ENCODE data around the gene GMNC. TPM values are rescaled to one million over a fixed set of nuclear protein-coding genes. Genes with fewer than 3 reads are reported as not detected.

Gene GMNC
- total and polyA plus RNA-seq, 4 donors, result 1.7 to 2.6 (median 2.4) TPM

DNA sequence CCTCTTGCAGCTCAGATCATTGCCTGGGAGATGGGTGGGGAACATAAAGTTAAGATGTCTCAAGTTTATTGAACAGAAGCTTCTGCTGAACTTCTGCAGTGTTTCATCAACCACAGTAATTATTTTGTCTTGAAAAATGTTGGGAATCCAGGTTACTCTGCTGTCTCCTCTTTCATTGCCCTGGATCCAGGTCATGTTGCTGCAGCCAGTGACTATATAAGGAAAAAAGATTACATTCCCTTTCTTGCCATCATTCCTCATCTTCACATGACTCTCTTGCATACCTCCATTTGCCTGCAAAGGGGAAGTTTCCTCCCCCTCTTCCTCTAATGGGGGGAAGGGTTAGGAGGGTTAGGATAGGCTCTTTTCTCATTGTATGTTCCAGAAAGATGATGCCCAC, 15.1 kb downstream of the GMNC start:
- H3K9ac ChIP-seq (ENCODE audit: low read depth in 1 of 2, low read length in 2 of 2), result no peak overlapping the region
- TF ChIP-seq YY1 (IDR thresholded peaks at IDR 0.05), result no peak
- no peak for TF ChIP-seq RXRA (IDR thresholded peaks at IDR 0.05)
- no peak for TF ChIP-seq JUND (IDR thresholded peaks at IDR 0.05)
- no peak for TF ChIP-seq SP1 (IDR thresholded peaks at IDR 0.05)
- H3K9me3 ChIP-seq (ENCODE audit: control insufficient read depth in 4 of 4, low read length in 3 of 4), result no peaks in the 10 kb centered on the region
- no peaks in the 10 kb centered on the region for H3K27me3 ChIP-seq (ENCODE audit: control insufficient read depth in 4 of 4, insufficient read depth in 4 of 4, low read length in 3 of 4)
- no peaks in the 10 kb centered on the region for H3K36me3 ChIP-seq (ENCODE audit: control insufficient read depth in 4 of 4, insufficient read depth in 3 of 4, low read depth in 1 of 4, low read length in 3 of 4)
- H3K4me3 ChIP-seq (ENCODE audit: low read depth in 1 of 3, low read length in 3 of 3), result no peak overlapping the region
- H3K27ac ChIP-seq (ENCODE audit: low read depth in 1 of 2, low read length in 2 of 2), result no peak overlapping the region
- no peak for DNase-seq (ENCODE audit: low spot score)
- no peaks in the 10 kb centered on the region for H3K4me1 ChIP-seq (ENCODE audit: control insufficient read depth in 4 of 4, insufficient read depth in 4 of 4, low read length in 3 of 4)

DNA sequence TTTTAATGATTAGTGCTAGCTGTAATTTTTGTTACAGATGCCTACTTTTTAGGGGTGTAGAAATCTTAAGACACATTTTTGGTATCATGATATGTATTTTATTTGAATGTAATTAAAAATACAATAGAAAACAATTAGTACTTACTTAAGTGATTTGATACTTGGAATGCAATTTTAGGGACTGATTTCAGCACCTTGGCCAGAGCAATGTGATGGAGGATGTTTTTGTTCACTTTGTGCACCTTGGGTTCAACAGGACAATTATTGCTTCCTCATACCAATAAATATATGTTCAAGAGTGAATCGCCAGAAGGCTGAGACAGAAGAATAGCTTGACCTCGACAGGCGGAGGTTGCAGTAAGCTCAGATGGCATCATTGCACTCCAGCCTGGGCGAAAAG, 22.3 kb downstream of the GMNC start:
- 54% methylated on average over 4 of the region's 4 CpGs for WGBS
- H3K9ac ChIP-seq (ENCODE audit: low read depth in 1 of 2, low read length in 2 of 2), result no peak overlapping the region
- no peak overlapping the region for H3K27ac ChIP-seq (ENCODE audit: low read depth in 1 of 2, low read length in 2 of 2)
- no peaks in the 10 kb centered on the region for H3K27me3 ChIP-seq (ENCODE audit: control insufficient read depth in 4 of 4, insufficient read depth in 4 of 4, low read length in 3 of 4)
- TF ChIP-seq, protein P1, sequence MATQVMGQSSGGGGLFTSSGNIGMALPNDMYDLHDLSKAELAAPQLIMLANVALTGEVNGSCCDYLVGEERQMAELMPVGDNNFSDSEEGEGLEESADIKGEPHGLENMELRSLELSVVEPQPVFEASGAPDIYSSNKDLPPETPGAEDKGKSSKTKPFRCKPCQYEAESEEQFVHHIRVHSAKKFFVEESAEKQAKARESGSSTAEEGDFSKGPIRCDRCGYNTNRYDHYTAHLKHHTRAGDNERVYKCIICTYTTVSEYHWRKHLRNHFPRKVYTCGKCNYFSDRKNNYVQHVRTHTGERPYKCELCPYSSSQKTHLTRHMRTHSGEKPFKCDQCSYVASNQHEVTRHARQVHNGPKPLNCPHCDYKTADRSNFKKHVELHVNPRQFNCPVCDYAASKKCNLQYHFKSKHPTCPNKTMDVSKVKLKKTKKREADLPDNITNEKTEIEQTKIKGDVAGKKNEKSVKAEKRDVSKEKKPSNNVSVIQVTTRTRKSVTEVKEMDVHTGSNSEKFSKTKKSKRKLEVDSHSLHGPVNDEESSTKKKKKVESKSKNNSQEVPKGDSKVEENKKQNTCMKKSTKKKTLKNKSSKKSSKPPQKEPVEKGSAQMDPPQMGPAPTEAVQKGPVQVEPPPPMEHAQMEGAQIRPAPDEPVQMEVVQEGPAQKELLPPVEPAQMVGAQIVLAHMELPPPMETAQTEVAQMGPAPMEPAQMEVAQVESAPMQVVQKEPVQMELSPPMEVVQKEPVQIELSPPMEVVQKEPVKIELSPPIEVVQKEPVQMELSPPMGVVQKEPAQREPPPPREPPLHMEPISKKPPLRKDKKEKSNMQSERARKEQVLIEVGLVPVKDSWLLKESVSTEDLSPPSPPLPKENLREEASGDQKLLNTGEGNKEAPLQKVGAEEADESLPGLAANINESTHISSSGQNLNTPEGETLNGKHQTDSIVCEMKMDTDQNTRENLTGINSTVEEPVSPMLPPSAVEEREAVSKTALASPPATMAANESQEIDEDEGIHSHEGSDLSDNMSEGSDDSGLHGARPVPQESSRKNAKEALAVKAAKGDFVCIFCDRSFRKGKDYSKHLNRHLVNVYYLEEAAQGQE (IDR thresholded peaks at IDR 0.05), result peak; percentile 92
- TF ChIP-seq NR2F2 (IDR thresholded peaks at IDR 0.05), result no peak
- no peak overlapping the region for H3K4me3 ChIP-seq (ENCODE audit: low read depth in 1 of 3, low read length in 3 of 3)
- DNase-seq (ENCODE audit: low spot score), result no peak
- no peaks in the 10 kb centered on the region for H3K9me3 ChIP-seq (ENCODE audit: control insufficient read depth in 4 of 4, low read length in 3 of 4)
- H3K4me1 ChIP-seq (ENCODE audit: control insufficient read depth in 4 of 4, insufficient read depth in 4 of 4, low read length in 3 of 4), result no peaks in the 10 kb centered on the region
- H3K36me3 ChIP-seq (ENCODE audit: control insufficient read depth in 4 of 4, insufficient read depth in 3 of 4, low read depth in 1 of 4, low read length in 3 of 4), result no peaks in the 10 kb centered on the region

DNA sequence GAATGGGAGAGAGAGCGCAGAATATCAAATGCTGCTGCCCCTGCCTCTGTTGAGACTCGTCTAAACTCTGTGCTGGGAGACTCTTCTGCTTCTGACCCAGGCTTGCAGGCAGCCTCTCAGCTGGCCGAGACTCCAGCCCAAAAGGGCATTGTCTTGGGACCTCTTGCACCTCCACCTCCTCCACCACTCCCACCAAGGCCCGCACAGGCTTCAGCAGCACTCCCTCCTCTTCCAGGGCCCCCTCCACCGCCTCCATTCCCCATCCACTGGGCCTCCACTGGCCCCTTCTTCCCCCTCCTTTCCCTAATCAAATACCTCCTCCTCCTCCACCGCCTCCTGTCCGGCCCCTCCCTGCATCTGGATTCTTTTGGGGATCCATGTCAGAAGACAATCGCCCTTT, 31.3 kb downstream of the GMNC start:
- no peak for TF ChIP-seq TAF1 (conservative IDR thresholded peaks at IDR 0.05)
- no peak for TF ChIP-seq NR2F2 (IDR thresholded peaks at IDR 0.05)
- no peak for TF ChIP-seq SP1 (IDR thresholded peaks at IDR 0.05)
- TF ChIP-seq RAD21 (IDR thresholded peaks at IDR 0.05), result no peak
- TF ChIP-seq, protein P2, sequence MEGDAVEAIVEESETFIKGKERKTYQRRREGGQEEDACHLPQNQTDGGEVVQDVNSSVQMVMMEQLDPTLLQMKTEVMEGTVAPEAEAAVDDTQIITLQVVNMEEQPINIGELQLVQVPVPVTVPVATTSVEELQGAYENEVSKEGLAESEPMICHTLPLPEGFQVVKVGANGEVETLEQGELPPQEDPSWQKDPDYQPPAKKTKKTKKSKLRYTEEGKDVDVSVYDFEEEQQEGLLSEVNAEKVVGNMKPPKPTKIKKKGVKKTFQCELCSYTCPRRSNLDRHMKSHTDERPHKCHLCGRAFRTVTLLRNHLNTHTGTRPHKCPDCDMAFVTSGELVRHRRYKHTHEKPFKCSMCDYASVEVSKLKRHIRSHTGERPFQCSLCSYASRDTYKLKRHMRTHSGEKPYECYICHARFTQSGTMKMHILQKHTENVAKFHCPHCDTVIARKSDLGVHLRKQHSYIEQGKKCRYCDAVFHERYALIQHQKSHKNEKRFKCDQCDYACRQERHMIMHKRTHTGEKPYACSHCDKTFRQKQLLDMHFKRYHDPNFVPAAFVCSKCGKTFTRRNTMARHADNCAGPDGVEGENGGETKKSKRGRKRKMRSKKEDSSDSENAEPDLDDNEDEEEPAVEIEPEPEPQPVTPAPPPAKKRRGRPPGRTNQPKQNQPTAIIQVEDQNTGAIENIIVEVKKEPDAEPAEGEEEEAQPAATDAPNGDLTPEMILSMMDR (IDR thresholded peaks at IDR 0.05; ENCODE audit: low read depth, low read length, missing input control), result no peak
- TF ChIP-seq, protein P3, sequence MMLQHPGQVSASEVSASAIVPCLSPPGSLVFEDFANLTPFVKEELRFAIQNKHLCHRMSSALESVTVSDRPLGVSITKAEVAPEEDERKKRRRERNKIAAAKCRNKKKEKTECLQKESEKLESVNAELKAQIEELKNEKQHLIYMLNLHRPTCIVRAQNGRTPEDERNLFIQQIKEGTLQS (IDR thresholded peaks at IDR 0.05), result no peak
- TF ChIP-seq, protein P4, sequence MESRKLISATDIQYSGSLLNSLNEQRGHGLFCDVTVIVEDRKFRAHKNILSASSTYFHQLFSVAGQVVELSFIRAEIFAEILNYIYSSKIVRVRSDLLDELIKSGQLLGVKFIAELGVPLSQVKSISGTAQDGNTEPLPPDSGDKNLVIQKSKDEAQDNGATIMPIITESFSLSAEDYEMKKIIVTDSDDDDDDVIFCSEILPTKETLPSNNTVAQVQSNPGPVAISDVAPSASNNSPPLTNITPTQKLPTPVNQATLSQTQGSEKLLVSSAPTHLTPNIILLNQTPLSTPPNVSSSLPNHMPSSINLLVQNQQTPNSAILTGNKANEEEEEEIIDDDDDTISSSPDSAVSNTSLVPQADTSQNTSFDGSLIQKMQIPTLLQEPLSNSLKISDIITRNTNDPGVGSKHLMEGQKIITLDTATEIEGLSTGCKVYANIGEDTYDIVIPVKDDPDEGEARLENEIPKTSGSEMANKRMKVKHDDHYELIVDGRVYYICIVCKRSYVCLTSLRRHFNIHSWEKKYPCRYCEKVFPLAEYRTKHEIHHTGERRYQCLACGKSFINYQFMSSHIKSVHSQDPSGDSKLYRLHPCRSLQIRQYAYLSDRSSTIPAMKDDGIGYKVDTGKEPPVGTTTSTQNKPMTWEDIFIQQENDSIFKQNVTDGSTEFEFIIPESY (IDR thresholded peaks at IDR 0.05), result no peak
- TF ChIP-seq YY1 (IDR thresholded peaks at IDR 0.05), result no peak
- TF ChIP-seq JUND (IDR thresholded peaks at IDR 0.05), result no peak
- TF ChIP-seq RXRA (IDR thresholded peaks at IDR 0.05), result no peak
- no peak for TF ChIP-seq FOXA1 (IDR thresholded peaks at IDR 0.05)
- TF ChIP-seq EGR1 (IDR thresholded peaks at IDR 0.05; ENCODE audit: low read depth in 2 of 2), result no peak
- no peak for TF ChIP-seq FOXA2 (IDR thresholded peaks at IDR 0.05)
- TF ChIP-seq, protein P1 (IDR thresholded peaks at IDR 0.05), result no peak
- no peak for TF ChIP-seq GABPA (IDR thresholded peaks at IDR 0.05 in 1 of 2, conservative IDR thresholded peaks at IDR 0.05 in 1 of 2)
- H3K9me3 ChIP-seq (ENCODE audit: control insufficient read depth in 4 of 4, low read length in 3 of 4), result no peaks in the 10 kb centered on the region
- no peaks in the 10 kb centered on the region for H3K27me3 ChIP-seq (ENCODE audit: control insufficient read depth in 4 of 4, insufficient read depth in 4 of 4, low read length in 3 of 4)
- no peaks in the 10 kb centered on the region for H3K36me3 ChIP-seq (ENCODE audit: control insufficient read depth in 4 of 4, insufficient read depth in 3 of 4, low read depth in 1 of 4, low read length in 3 of 4)
- WGBS, result 89% methylated on average over 8 of the region's 8 CpGs
- peaks cover 0 to under 1% (median 0%) of the 10 kb centered on the region in 4 donors for H3K4me1 ChIP-seq (ENCODE audit: control insufficient read depth in 4 of 4, insufficient read depth in 4 of 4, low read length in 3 of 4)
- no peak for DNase-seq (ENCODE audit: low spot score)
- H3K4me3 ChIP-seq (ENCODE audit: low read depth in 1 of 3, low read length in 3 of 3), result no peak overlapping the region
- no peak overlapping the region for H3K9ac ChIP-seq (ENCODE audit: low read depth in 1 of 2, low read length in 2 of 2)
- H3K27ac ChIP-seq (ENCODE audit: low read depth in 1 of 2, low read length in 2 of 2), result no peak overlapping the region

Data from liver (tissue), 9 donors.